ENCODE results near the gene CDKN2D. TPM values are rescaled to one million over a fixed set of nuclear protein-coding genes. Genes with fewer than 3 reads are reported as not detected.

The CDKN2D gene
- total and polyA plus RNA-seq, 2 experiments from 2014 or later = 7.8 to 10.7 TPM

- DNase-seq = no peak
- Histone ChIP-seq H2AFZ (no peak overlapping the region), H3K4me2 (ENCODE audit: unreplicated experiment) (no peak overlapping the region), H3K79me2 (ENCODE audit: insufficient read depth) (no peaks in the 10 kb centered on the region), H3K4me3 (no peak overlapping the region), H3K27ac (no peak overlapping the region), H3K27me3 (replicated peaks; ENCODE audit: insufficient read depth) (no peaks in the 10 kb centered on the region), H3F3A (ENCODE audit: insufficient read depth) (no peaks in the 10 kb centered on the region), H3K4me1 (ENCODE audit: insufficient read depth) (peaks cover 8% of the 10 kb centered on the region), H3K36me3 (ENCODE audit: low read depth) (no peaks in the 10 kb centered on the region), H3K9me3 (ENCODE audit: low read depth) (no peaks in the 10 kb centered on the region), H3K9me2 (ENCODE audit: insufficient read depth) (no peaks in the 10 kb centered on the region), H4K20me1 (ENCODE audit: insufficient read depth) (no peaks in the 10 kb centered on the region), H3K9ac (no peak overlapping the region)
- 76% methylated on average over 5 of the region's 5 CpGs for WGBS, 2 experiments (ENCODE audit: low coverage in 1 of 2, low lambda C conversion rate in 2 of 2, missing lambda C conversion rate in 2 of 2)
- in situ Hi-C loops (cut with MboI) = no loop called here
- TF ChIP-seq EZH2phosphoT487 (IDR thresholded peaks at IDR 0.05; ENCODE audit: insufficient read depth, low read depth) (no peak), EZH2 (IDR thresholded peaks at IDR 0.05; ENCODE audit: insufficient read depth, poor library complexity, severe bottlenecking) (no peak)
Observed at GRCh38 chr19:10611907-10612306, 43.1 kb upstream of the CDKN2D start.

- no peak overlapping the region for H3K27ac ChIP-seq
- in situ Hi-C loops (cut with MboI) = no loop called here
- WGBS, 2 experiments (ENCODE audit: low coverage in 1 of 2, low lambda C conversion rate in 2 of 2, missing lambda C conversion rate in 2 of 2) = 92 to 93% methylated on average over 9 of the region's 9 CpGs
Observed at GRCh38 chr19:10604460-10604980, 35.7 kb upstream of the CDKN2D start.

DNA sequence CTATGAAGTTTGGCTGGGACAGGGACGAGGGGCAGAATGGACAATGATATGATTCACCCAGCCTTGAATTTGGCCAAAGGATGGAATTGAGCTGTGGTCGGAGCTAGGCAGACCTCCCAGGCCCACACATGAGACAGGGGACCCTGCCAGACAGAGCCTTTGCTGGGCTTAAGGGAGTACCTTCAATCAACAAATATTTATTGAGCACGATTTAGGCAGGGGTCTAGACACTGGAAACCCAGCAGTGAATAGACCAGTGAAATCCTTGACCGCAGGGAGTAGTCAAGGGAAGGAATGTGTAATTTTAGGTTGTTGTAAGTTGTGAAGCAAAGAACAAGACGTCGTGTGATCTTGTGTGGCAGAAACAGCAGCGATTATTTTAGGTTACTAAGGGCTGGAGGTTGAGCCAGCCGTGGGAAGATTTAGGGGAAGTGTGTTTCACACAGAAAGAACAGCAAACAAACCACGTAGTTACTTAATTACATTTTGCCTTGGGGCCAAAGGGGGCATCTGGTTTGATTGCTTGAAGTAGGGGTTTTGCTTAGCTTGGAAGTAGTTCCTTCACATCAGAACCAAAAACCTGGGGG is 35.2 kb upstream of the CDKN2D start:
- Histone ChIP-seq H3K4me3 (no peak overlapping the region), H3K4me2 (ENCODE audit: unreplicated experiment) (no peak overlapping the region), H3K9ac (no peak overlapping the region), H2AFZ (no peak overlapping the region), H3K9me2 (ENCODE audit: insufficient read depth) (no peaks in the 10 kb centered on the region), H3K4me1 (ENCODE audit: insufficient read depth) (0 out of 2 replicates have a peak, but pooled peaks cover 3% of the 10 kb centered on the region), H3K27me3 (replicated peaks; ENCODE audit: insufficient read depth) (0 out of 2 replicates have a peak, but pooled peaks cover 3% of the 10 kb centered on the region), H4K20me1 (ENCODE audit: insufficient read depth) (no peaks in the 10 kb centered on the region), H3F3A (ENCODE audit: insufficient read depth) (no peaks in the 10 kb centered on the region), H3K36me3 (ENCODE audit: low read depth) (no peaks in the 10 kb centered on the region), H3K79me2 (ENCODE audit: insufficient read depth) (no peaks in the 10 kb centered on the region), H3K27ac (no peak overlapping the region), H3K9me3 (ENCODE audit: low read depth) (no peaks in the 10 kb centered on the region)
- TF ChIP-seq EZH2phosphoT487 (IDR thresholded peaks at IDR 0.05; ENCODE audit: insufficient read depth, low read depth) = no peak
- TF ChIP-seq EZH2 (IDR thresholded peaks at IDR 0.05; ENCODE audit: insufficient read depth, poor library complexity, severe bottlenecking) = no peak
- DNase-seq = no peak
- WGBS, 2 experiments (ENCODE audit: low coverage in 1 of 2, low lambda C conversion rate in 2 of 2, missing lambda C conversion rate in 2 of 2) = 62 to 63% methylated on average over 9 of the region's 9 CpGs
- in situ Hi-C loops (cut with MboI) = no loop called here

More at GRCh38 chr19:10604460-10604980, 35.7 kb upstream of the CDKN2D start:
- Histone ChIP-seq H3K36me3 (ENCODE audit: low read depth) (no peaks in the 10 kb centered on the region), H3K4me3 (no peak overlapping the region), H3K4me2 (ENCODE audit: unreplicated experiment) (no peak overlapping the region), H3K4me1 (ENCODE audit: insufficient read depth) (0 out of 2 replicates have a peak, but pooled peaks cover 3% of the 10 kb centered on the region), H4K20me1 (ENCODE audit: insufficient read depth) (no peaks in the 10 kb centered on the region), H3K27me3 (replicated peaks; ENCODE audit: insufficient read depth) (0 out of 2 replicates have a peak, but pooled peaks cover 3% of the 10 kb centered on the region), H3K79me2 (ENCODE audit: insufficient read depth) (no peaks in the 10 kb centered on the region), H3K9me3 (ENCODE audit: low read depth) (no peaks in the 10 kb centered on the region), H2AFZ (no peak overlapping the region), H3K9me2 (ENCODE audit: insufficient read depth) (no peaks in the 10 kb centered on the region), H3K9ac (no peak overlapping the region), H3F3A (ENCODE audit: insufficient read depth) (no peaks in the 10 kb centered on the region)
- TF ChIP-seq EZH2phosphoT487 (IDR thresholded peaks at IDR 0.05; ENCODE audit: insufficient read depth, low read depth) = no peak
- no peak for TF ChIP-seq EZH2 (IDR thresholded peaks at IDR 0.05; ENCODE audit: insufficient read depth, poor library complexity, severe bottlenecking)
- DNase-seq = no peak

DNA sequence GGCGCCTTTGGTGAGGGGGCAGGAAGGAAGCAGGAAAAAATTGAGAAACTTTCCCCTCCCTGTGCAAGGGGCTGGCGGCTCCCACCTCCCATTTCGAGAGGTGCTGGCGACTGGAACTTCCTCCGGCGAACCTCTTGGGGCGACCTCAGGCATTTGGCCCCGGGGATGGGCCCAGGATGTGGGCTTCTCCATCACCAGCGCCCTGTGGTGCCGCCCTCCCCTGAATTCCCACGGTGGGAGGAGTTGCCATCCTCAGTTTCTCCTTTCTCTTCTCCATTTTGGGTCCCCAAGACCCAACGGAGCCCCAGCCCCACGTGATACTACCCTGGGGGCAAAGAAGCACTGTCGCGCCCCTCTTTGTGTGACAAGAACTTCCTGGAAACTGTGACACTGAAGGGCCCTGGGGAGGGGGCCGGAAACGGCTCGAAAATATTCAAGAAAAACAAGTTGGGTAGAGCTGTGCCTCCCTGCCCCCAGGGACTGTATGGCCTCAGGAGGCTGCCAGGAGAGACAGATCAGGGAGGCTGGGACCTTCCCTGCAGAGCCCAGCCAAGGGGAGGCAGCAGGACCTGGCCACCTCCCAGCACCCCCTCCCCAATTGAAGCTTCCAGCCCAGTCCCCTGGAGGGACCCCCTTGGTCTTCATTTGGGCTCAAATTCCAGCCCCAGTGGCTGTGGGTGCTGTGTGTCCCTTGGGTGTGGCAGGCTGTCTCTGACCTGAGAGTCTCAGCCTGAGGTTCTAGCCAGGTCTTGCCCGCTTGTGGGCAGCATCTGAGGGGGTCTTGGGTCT is 34.5 kb upstream of the CDKN2D start:
- Histone ChIP-seq H2AFZ (peak overlapping the region; percentile 100), H3K4me3 (peak overlapping the region; percentile 99), H3K9ac (peak overlapping the region; percentile 91), H3K27me3 (replicated peaks; ENCODE audit: insufficient read depth) (0 out of 2 replicates have a peak, but pooled peaks cover 3% of the 10 kb centered on the region), H3K4me2 (ENCODE audit: unreplicated experiment) (peak overlapping the region; percentile 100), H3K9me2 (ENCODE audit: insufficient read depth) (no peaks in the 10 kb centered on the region), H3K9me3 (ENCODE audit: low read depth) (no peaks in the 10 kb centered on the region), H3K4me1 (ENCODE audit: insufficient read depth) (0 out of 2 replicates have a peak, but pooled peaks cover 3% of the 10 kb centered on the region), H3K36me3 (ENCODE audit: low read depth) (no peaks in the 10 kb centered on the region), H3K79me2 (ENCODE audit: insufficient read depth) (no peaks in the 10 kb centered on the region), H4K20me1 (ENCODE audit: insufficient read depth) (no peaks in the 10 kb centered on the region), H3K27ac (no peak overlapping the region), H3F3A (ENCODE audit: insufficient read depth) (no peaks in the 10 kb centered on the region)
- TF ChIP-seq EZH2phosphoT487 (IDR thresholded peaks at IDR 0.05; ENCODE audit: insufficient read depth, low read depth) (no peak), EZH2 (IDR thresholded peaks at IDR 0.05; ENCODE audit: insufficient read depth, poor library complexity, severe bottlenecking) (no peak)
- in situ Hi-C loops (cut with MboI) = no loop called here
- 27 to 35% methylated on average over 19 of the region's 19 CpGs for WGBS, 2 experiments (ENCODE audit: low coverage in 1 of 2, low lambda C conversion rate in 2 of 2, missing lambda C conversion rate in 2 of 2)
- no peak for DNase-seq
